ENCODE data around the gene GLUD2.

DNA sequence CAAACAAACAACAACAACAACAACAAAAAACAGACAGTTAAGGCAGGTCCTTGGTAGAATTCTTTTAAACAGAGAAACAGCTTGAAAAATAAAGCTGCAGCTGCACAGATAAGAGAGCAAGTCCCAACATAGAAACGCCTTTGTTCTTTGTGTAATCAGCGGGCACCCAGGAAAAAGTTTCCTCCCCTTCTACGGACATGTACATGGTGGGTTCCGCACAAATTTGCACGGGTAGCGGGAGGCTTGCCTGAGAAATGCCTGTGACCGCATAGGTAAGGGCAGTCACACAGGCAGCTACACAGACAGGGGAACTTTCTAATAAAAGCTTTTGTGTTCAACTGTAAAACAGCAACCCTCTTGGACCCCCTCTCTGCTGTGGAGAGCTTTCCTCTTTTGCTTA, 36.2 kb upstream of the GLUD2 start:
- TF ChIP-seq YY1 (IDR thresholded peaks at IDR 0.05; ENCODE audit: low read depth, low read length): no peak
- no peak for TF ChIP-seq POLR2A (IDR thresholded peaks at IDR 0.05; ENCODE audit: low read depth, low read length)
- TF ChIP-seq, protein P1, sequence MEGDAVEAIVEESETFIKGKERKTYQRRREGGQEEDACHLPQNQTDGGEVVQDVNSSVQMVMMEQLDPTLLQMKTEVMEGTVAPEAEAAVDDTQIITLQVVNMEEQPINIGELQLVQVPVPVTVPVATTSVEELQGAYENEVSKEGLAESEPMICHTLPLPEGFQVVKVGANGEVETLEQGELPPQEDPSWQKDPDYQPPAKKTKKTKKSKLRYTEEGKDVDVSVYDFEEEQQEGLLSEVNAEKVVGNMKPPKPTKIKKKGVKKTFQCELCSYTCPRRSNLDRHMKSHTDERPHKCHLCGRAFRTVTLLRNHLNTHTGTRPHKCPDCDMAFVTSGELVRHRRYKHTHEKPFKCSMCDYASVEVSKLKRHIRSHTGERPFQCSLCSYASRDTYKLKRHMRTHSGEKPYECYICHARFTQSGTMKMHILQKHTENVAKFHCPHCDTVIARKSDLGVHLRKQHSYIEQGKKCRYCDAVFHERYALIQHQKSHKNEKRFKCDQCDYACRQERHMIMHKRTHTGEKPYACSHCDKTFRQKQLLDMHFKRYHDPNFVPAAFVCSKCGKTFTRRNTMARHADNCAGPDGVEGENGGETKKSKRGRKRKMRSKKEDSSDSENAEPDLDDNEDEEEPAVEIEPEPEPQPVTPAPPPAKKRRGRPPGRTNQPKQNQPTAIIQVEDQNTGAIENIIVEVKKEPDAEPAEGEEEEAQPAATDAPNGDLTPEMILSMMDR (IDR thresholded peaks at IDR 0.05 in 2 of 3, conservative IDR thresholded peaks at IDR 0.05 in 1 of 3; ENCODE audit: control insufficient read depth in 2 of 3, extremely low read depth in 1 of 3, insufficient read depth in 1 of 3, low read depth in 3 of 3, low read length in 3 of 3): no peak
- TF ChIP-seq EZH2 (IDR thresholded peaks at IDR 0.05; ENCODE audit: borderline replicate concordance, control insufficient read depth, low read depth, low read length): no peak
- TF ChIP-seq SP1 (IDR thresholded peaks at IDR 0.05; ENCODE audit: low read depth, low read length): no peak
- TF ChIP-seq NFIC (IDR thresholded peaks at IDR 0.05; ENCODE audit: low read depth, low read length): no peak
